HG03520 (cell line): ENCODE measurements around the gene FARP1.

Experiments used
- ATAC-seq: cut with Tn5 transposase; IDR thresholded peaks from one replicate; pipeline ENCODE4 v1.9.1; 2021; ENCODE audit warnings: mild to moderate bottlenecking, moderate library complexity; ENCODE audit not compliant: unreplicated experiment

FARP1 gene

GRCh38 chr13:98173431-98174152, 30.7 kb downstream of the FARP1 start:
- no peak for ATAC-seq

DNA sequence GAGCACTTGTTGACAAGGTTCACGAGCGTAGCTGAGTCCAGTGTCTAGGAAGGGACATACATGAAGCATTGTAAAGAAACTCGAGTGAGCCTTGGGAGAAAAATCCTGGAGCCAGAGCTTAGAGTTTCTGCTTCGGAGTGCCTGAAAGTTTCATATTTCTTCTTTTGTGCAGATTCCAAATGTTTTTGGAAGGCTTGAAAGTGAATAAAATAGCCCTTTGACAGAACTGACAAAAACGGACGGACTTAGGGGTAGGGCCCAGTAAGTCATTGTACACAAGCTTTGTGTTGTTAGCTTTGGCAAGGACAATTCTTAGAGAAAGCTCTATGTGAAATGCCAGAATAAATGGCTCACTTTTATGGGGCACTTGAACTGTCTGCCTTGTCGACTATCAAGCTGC, 31.4 kb downstream of the FARP1 start:
- ATAC-seq, result no peak

DNA sequence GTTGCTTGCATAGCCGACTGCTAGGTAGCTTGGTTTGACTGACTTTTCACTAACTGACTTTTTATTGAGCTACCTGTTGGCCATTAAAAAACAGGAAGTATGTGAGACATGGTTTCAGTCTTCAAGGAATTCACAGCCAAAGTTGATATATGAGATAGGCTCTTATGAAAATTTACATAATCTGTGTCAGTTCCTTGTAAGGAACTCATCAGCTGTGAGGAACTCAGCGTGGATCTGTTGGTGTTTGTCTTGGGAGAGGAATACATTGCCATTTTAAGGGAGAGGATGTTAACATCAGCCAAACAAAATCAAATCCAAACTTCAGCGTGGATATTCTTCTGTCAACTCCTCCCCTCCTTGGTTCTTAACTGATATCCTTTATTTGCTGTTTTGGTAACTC, 32.1 kb downstream of the FARP1 start:
- ATAC-seq, result no peak

DNA sequence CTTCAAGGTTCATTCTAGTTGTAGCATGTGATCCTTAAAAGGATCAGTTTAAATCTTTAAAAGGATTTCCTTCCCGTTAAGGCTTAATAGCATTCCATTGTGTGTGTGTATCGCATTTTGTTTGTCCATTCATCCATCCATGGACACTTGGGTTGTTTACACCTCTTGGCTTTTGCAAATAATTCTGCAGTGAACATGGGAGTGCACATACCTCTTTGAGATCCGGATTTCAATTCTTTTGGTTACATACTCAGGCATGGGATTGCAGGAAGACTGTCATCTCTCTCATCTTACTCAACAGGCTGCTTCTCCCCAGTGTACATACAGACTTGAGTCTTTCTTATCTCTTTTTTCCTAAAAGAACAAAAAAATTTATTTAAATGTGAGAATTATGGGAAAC, 32.9 kb downstream of the FARP1 start:
- no peak for ATAC-seq

DNA sequence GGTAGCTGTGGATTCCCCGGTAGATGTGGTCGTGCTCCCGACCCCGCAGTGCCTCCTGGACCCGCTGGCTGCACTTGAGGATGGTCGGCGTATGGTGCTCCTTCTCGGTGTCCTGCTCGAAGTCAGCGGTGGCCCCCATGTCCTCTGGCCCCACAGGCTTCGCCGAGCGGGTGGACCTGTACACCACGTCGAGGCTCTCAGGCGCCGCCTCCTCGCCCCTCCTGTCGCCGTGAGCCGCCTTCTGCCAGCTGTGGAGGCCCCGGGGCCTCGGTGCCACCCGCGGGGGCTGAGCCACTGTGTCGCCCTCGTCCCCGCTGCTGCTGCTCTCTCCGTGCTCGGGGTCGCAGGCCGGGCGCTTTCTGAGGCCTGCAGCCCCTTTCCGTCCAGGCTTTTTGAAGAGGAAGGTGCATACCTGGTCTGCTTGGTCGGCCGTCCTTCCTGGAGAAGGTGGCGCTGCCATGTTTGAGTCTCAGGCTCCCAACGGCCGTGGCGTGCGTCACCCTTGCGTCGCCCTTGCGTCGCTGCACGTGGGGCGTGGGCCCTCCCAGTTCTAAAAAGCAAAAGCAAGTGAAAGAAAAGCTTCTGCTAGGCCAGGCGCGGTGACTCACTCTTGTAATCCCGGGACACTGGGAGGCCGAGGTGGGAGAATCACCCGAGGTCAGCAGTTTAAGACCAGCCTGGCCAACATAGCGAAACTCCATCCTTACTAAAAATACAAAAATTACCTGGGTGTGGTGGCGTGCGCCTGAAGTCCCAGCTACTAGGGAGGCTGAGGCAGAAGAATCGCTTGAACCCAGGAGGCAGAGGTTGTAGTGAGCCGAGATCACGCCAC, 34.1 kb downstream of the FARP1 start, which contains the start of gene RNF113B:
Gene RNF113B, minus strand, starts transcription at position 493 of the 832 bp plus-strand sequence. Its CDS starts 33 bp downstream, at position 460.
- ATAC-seq, result no peak

- no peak for ATAC-seq
Measured at GRCh38 chr13:98180092-98180491, 37.2 kb downstream of the FARP1 start.

DNA sequence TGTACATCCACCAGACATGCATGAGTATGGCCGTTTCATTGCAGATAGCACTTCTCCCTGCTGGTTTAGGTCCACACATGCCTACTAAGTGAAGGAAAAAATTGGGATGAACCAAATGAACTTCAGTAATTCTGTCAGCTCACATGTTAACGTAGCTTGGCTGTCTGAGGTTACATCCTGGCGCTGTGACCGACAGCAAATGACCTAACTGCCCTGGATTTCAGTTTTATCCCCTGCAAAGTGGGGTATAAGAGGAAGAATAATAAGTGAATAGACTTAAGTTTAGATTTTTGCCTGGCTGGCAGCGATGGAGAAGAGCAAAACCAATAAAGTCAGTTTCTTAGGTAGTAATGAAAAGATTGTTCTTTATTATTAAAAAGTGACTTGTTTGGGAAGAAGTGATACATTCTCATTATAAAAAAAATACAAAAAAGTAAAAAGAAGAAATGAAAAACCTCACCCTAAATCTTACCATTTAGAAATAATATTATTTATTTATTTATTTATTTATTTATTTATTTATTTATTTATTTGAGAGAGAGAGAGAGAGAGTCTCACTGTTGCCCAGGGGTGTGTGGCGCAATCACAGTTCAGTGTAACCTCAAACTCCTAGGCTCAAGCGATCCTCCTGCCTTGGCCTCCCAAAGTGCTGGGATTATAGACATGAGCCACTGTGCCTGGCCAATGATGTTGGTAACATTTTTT, 38.4 kb downstream of the FARP1 start:
- no peak for ATAC-seq

DNA sequence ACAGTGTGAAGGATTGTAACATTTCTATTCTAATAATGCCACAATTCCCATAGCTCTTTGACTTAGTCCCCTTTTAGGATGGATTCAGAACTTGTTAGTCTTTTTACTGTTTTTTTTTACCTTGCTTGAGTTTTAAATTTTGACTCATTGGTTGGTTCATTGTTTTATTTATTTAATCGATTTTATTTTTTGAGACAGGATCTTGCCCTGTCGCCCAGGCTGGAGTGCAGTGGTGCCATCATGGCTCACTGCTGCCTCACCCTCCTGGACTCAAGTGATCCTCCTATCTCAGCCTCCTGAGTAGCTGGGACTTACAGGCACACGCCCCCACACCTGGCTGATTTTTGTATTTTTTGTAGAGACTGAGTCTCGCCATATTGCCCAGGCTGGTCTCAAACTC, 39.3 kb downstream of the FARP1 start:
- no peak for ATAC-seq

GRCh38 chr13:98182589-98182988, 39.7 kb downstream of the FARP1 start:
- ATAC-seq, result no peak

- no peak for ATAC-seq
Measured at GRCh38 chr13:98184792-98185191, 41.9 kb downstream of the FARP1 start.

DNA sequence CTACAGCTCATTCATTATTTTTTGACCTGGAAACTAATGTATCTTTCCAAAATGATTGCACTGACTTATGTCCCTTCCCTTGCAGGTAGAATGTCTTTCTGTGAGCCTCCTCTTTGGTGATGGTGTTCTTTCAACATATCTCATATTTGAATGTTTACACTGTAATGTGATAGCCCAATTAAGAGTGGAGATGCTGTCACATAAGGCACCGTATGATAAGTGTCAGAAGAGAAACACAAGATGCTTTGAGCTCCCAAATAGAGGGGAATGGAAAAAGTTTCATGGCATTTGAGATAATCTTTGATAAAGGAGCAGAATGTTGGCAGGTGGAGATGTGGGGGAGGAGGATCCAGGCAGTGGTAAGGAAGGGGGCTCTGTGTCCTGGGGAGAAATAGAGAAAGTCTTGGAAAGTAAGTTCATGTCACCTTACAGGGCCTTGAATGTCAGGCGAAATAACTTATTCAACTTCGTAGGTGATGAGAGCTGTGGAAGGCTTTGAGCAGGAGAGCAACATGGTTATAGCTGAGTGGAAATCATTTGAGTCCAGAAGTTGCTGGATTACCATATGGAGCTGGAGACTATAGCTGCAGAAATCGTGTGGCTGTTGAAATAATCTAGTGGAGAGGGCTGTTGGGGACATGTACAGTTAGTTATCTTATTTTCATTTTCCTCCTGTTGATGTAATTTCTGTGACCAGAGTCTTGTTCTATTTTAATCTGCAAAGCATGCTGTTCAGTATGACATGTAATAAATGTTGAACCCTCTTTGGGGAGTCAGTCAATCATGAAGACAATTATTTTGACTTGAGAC, 44.5 kb downstream of the FARP1 start:
- no peak for ATAC-seq

DNA sequence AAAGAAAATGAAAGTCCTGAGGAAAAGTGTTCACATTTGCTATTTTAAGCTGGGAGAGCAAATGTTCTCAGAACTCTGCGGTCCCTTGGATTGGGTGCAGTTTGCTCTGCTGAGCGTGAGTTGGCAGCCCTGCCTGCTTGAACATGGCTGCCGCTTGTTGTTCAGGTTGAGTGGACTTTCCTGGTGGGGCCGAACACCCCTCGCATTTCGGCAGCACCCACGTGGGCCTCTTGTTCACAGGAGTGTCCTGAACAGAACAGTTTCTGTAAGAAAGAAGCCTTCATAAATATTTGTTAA, 45.0 kb downstream of the FARP1 start:
- no peak for ATAC-seq

GRCh38 chr13:98188544-98189166, 45.8 kb downstream of the FARP1 start:
- ATAC-seq, result no peak

- ATAC-seq, result no peak
Measured at GRCh38 chr13:98189841-98190505, 47.1 kb downstream of the FARP1 start.

DNA sequence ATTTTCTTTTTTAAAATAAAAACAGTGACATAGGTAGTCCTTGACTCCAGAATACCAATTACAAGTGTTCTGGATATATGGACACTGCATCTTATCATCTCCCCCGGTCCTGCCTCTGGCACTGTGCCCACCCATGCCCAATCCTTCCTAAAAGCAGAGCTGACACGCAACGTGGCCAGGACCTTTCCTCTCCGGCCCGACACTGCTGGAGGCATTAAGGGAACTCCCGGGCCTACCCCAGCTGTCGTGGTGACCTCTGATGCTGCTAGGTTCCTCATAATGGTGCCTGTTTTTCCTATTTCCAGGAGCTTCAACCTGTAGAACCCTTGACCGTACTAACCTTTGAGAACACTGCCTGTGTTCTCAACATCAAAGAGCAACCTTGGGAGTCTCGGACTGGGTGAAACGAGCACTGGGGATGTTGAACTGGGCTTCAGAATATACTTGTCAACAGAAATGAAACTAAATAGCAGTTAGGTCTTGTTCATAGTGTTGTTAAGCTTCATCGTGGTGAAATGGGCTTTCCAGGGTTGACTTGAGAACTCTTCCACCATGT, 48.1 kb downstream of the FARP1 start:
- ATAC-seq, result no peak

DNA sequence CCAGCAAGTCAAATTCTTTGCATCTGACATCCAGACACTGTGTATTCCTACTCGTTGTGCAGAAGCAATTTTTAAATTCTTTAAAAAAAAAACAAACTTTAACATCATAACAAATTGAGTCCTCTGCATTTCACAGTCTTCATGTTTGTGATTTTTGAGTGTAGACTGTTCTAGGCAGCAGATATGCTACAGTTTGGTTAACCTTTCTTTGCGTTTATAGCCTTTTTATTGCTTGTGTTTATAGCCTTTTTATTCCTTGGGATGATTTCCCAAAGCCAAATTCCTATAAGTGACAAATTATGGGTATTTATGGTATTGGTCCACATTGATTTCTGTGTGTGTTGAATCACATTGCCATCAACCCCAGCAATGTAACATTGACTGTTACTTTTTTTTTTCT, 49.1 kb downstream of the FARP1 start:
- no peak for ATAC-seq

DNA sequence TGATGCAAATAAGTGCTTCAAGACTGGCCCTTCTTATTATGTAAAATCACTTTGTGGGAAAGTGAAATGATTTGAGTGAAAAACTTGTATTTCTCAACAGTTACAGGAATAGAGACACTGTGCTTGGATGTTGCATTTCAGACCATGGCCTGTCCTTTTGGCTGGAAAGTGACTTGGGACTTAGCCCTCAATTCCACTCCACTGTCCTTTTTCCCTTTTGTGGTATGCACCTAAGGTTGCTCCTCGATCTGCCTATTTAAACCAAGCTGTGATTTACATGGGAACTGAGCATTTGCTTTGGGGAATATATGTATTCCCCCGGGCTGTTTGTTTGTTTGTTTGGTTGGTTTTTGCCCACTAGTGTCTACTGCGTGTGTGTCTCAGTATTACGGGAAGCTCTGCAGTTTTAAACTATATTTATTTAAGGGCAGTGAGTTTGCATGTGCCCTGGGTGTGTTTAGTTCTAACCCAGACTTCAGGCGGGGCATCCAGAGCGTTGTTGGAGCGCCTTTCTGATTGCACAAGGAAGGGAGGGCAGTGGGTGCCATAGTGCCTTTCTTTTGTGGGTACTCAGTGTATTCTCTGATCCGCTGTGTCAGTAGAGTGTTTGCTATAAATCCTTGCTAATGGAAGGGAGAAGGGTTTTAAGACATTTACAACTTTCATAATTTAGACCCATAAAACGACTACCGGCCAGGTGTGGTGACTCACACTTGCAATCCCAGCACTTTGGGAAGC, 52.3 kb downstream of the FARP1 start:
- no peak for ATAC-seq

DNA sequence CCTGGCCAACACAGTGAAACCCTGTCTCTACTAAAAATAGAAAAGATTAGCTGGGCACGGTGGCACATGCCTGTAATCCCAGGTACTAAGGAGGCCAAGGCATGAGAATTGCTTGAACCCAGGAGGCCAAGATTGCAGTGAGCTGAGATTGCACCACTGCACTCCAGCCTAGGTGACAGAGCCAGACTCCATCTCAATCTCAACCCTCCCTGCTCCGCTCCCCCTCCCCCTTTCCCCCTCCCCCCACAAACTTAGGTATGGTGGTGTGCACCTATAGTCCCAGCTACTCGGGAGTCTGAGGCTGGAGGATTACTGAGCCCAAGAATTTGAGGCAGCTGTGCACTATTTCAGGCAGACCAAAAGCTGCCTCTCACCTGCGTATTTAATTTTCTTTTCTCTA, 55.8 kb downstream of the FARP1 start:
- ATAC-seq, result no peak

DNA sequence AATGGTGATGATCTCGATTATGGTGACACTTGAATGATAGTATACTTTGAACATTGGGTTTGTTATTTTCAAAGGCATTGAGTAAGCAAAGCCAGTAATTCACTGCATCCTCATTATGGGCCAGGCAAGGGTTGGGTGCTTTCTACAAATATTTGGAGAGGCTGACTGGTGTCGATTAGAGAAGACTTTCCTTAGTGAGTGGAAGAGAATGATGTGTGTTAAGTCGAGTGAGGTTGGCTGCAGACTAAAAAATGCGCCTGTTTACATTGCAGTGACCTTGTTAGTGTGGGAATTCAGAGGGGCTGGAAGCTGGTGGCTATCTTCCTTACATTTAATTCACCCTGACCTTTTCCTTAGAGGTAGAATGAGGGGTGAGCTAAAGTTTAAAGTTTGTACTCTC, 56.6 kb downstream of the FARP1 start:
- no peak for ATAC-seq
